ENCODE measurements around the gene IFIT5. TPM values are rescaled to one million over a fixed set of nuclear protein-coding genes. Genes with fewer than 3 reads are reported as not detected.

Gene IFIT5
- polyA plus RNA-seq, 1 donor (not counting 4 experiments of a cell fraction or from before 2014, with no cell fraction given) = 15.8 TPM

DNA sequence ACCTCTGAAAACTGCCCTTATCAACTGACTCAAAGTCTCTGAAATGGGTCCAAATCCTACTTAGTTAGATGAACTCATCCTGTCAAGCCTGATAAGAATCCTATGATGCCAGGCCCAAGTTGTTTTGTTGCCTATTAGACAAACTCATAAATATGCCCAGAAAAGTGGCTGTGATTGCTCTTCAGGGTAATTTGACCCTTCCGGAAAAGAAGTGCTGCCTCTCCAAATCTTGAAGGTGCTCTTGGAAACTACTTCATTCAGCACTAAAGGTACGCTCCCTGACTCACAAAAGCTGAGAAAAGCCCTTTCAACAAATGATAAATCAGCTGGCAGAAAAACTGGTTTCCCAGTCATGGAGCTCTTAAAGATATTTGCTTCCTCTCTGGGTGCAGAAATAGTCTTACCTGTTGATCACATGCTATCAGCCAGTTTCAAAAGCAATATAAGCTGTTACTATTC, 6.7 kb downstream of the IFIT5 start:
- Histone ChIP-seq H4K20me1 (ENCODE audit: control insufficient read depth, extremely low read depth, insufficient read depth, low read length) (no peaks in the 10 kb centered on the region), H2AFZ (ENCODE audit: control insufficient read depth, low read length) (no peak overlapping the region), H3K9ac (ENCODE audit: control insufficient read depth, extremely low read depth, insufficient read depth, low read length) (no peak overlapping the region), H3K27ac (ENCODE audit: control insufficient read depth, insufficient read depth, low read length) (no peak overlapping the region), H3K27me3 (ENCODE audit: control insufficient read depth, extremely low read depth, insufficient read depth, low read length) (no peaks in the 10 kb centered on the region), H3K79me2 (ENCODE audit: control insufficient read depth, insufficient read depth, low read length) (peaks cover 12% of the 10 kb centered on the region), H3K36me3 (ENCODE audit: control insufficient read depth in 2 of 2, extremely low read depth in 1 of 2, insufficient read depth in 2 of 2, low read length in 2 of 2) (peaks cover 2 to 4% of the 10 kb centered on the region in 2 experiments), H3K9me3 (ENCODE audit: control insufficient read depth, low read depth, low read length) (no peaks in the 10 kb centered on the region), H3K9me1 (ENCODE audit: control insufficient read depth, extremely low read depth, insufficient read depth, low read length) (no peaks in the 10 kb centered on the region), H3K4me1 (ENCODE audit: control insufficient read depth, extremely low read depth, insufficient read depth, low read length) (peaks cover 6% of the 10 kb centered on the region), H3K4me3 (ENCODE audit: control insufficient read depth in 2 of 3, extremely low read depth in 1 of 3, insufficient read depth in 2 of 3, low read depth in 1 of 3, low read length in 3 of 3) (no peak overlapping the region), H3K4me2 (ENCODE audit: control insufficient read depth, extremely low read depth, insufficient read depth, low read depth, low read length) (no peak overlapping the region)
- FAIRE-seq (peak; percentile 58), DNase-seq (ENCODE audit: low read depth, low spot score) (no peak)
- dilution Hi-C loops (cut with MboI; ENCODE audit: extremely low pct_ligation_motif_present, low sequenced_read_pairs) = no loop called here
- TF ChIP-seq, protein P1, sequence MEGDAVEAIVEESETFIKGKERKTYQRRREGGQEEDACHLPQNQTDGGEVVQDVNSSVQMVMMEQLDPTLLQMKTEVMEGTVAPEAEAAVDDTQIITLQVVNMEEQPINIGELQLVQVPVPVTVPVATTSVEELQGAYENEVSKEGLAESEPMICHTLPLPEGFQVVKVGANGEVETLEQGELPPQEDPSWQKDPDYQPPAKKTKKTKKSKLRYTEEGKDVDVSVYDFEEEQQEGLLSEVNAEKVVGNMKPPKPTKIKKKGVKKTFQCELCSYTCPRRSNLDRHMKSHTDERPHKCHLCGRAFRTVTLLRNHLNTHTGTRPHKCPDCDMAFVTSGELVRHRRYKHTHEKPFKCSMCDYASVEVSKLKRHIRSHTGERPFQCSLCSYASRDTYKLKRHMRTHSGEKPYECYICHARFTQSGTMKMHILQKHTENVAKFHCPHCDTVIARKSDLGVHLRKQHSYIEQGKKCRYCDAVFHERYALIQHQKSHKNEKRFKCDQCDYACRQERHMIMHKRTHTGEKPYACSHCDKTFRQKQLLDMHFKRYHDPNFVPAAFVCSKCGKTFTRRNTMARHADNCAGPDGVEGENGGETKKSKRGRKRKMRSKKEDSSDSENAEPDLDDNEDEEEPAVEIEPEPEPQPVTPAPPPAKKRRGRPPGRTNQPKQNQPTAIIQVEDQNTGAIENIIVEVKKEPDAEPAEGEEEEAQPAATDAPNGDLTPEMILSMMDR (optimal IDR thresholded peaks at IDR 0.05 in 1 of 3, IDR thresholded peaks at IDR 0.05 in 1 of 3, conservative IDR thresholded peaks at IDR 0.05 in 1 of 3; ENCODE audit: extremely low read depth in 1 of 3, insufficient read depth in 2 of 3, low read length in 3 of 3) = no peak
- TF ChIP-seq EZH2 (IDR thresholded peaks at IDR 0.05; ENCODE audit: low read length) = no peak

DNA sequence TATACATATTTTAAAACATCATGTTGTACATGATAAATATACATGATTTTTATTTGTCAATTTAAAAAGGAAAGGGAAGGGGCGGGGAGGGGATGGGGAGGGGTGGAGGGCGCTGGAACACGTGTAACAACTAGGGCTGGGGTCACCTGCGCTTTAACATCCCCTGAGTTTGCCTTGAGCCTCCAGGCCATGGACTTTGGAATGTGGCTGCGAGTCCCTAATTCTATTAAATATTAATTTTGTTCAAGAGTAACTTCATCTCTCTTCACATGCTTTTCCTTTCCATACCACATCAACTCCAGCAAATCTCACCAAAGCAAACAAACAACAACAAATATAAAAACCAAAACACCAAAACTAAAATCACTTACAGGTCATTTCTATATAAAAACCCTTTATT, 10.6 kb downstream of the IFIT5 start:
- no peak overlapping the region for H3K9ac ChIP-seq (ENCODE audit: control insufficient read depth, extremely low read depth, insufficient read depth, low read length)
- FAIRE-seq (no peak), DNase-seq (ENCODE audit: low read depth, low spot score) (no peak)
- peaks cover 29% of the 10 kb centered on the region for H3K4me1 ChIP-seq (ENCODE audit: control insufficient read depth, extremely low read depth, insufficient read depth, low read length)
- H3K79me2 ChIP-seq (ENCODE audit: control insufficient read depth, insufficient read depth, low read length) = no peaks in the 10 kb centered on the region
- no peak for TF ChIP-seq EZH2 (IDR thresholded peaks at IDR 0.05; ENCODE audit: low read length)
- TF ChIP-seq, protein P1 (optimal IDR thresholded peaks at IDR 0.05 in 1 of 3, IDR thresholded peaks at IDR 0.05 in 1 of 3, conservative IDR thresholded peaks at IDR 0.05 in 1 of 3; ENCODE audit: extremely low read depth in 1 of 3, insufficient read depth in 2 of 3, low read length in 3 of 3) = no peak
- no peaks in the 10 kb centered on the region for H3K9me3 ChIP-seq (ENCODE audit: control insufficient read depth, low read depth, low read length)
- H3K27me3 ChIP-seq (ENCODE audit: control insufficient read depth, extremely low read depth, insufficient read depth, low read length) = no peaks in the 10 kb centered on the region
- H4K20me1 ChIP-seq (ENCODE audit: control insufficient read depth, extremely low read depth, insufficient read depth, low read length) = no peaks in the 10 kb centered on the region
- no peak overlapping the region for H2AFZ ChIP-seq (ENCODE audit: control insufficient read depth, low read length)
- dilution Hi-C loops (cut with MboI; ENCODE audit: extremely low pct_ligation_motif_present, low sequenced_read_pairs) = no loop called here
- H3K27ac ChIP-seq (ENCODE audit: control insufficient read depth, insufficient read depth, low read length) = no peak overlapping the region
- no peak overlapping the region for H3K4me2 ChIP-seq (ENCODE audit: control insufficient read depth, extremely low read depth, insufficient read depth, low read depth, low read length)
- no peaks in the 10 kb centered on the region for H3K36me3 ChIP-seq (ENCODE audit: control insufficient read depth in 2 of 2, extremely low read depth in 1 of 2, insufficient read depth in 2 of 2, low read length in 2 of 2)
- no peak overlapping the region for H3K4me3 ChIP-seq (ENCODE audit: control insufficient read depth in 2 of 3, extremely low read depth in 1 of 3, insufficient read depth in 2 of 3, low read depth in 1 of 3, low read length in 3 of 3)
- H3K9me1 ChIP-seq (ENCODE audit: control insufficient read depth, extremely low read depth, insufficient read depth, low read length) = no peaks in the 10 kb centered on the region
